ENCODE measurements around the gene CAMSAP1.

- TF ChIP-seq SPI1 (IDR thresholded peaks at IDR 0.05; ENCODE audit: low read depth, low read length): no peak
- no peak for TF ChIP-seq POLR2AphosphoS5 (IDR thresholded peaks at IDR 0.05; ENCODE audit: low read depth, low read length)
- no peak for TF ChIP-seq TAF1 (IDR thresholded peaks at IDR 0.05; ENCODE audit: low read depth, low read length)
- no peak for TF ChIP-seq POLR2A (IDR thresholded peaks at IDR 0.05; ENCODE audit: low read depth, low read length)
- TF ChIP-seq PAX5 (IDR thresholded peaks at IDR 0.05; ENCODE audit: insufficient read depth, low read length, severe bottlenecking): no peak
These were observed 81.7 kb downstream of the CAMSAP1 start for GRCh38 chr9:135825435-135826187.

Data from GM12891 (cell line).